ENCODE results near the gene TRIP4. TPM values are rescaled to one million over a fixed set of nuclear protein-coding genes. Genes with fewer than 3 reads are reported as not detected.

Gene TRIP4
- total and polyA plus RNA-seq, 9 of the 15 experiments (the other 6 are each of a cell fraction or from before 2014, with no cell fraction given): 7.6 to 23.3 (median 16.7) TPM

GRCh38 chr15:64460206-64460723, 72.6 kb downstream of the TRIP4 start, which contains the start of gene ZNF609 (continued):
- no peak for TF ChIP-seq ZBTB43 (CRISPR knock-in tag; IDR thresholded peaks at IDR 0.05)
- TF ChIP-seq CHAMP1 (IDR thresholded peaks at IDR 0.05): peak; percentile 74; the same call in 1 of the 2 replicates
- no peak for TF ChIP-seq CEBPZ (IDR thresholded peaks at IDR 0.05; ENCODE audit: borderline replicate concordance, low read depth, low read length)
- TF ChIP-seq ZNF133 (CRISPR knock-in tag; IDR thresholded peaks at IDR 0.05): no peak
- TF ChIP-seq HMG20A (CRISPR knock-in tag; conservative IDR thresholded peaks at IDR 0.05): no peak
- no peak for TF ChIP-seq JUNB (CRISPR knock-in tag; conservative IDR thresholded peaks at IDR 0.05)
- TF ChIP-seq TFE3 (CRISPR knock-in tag; IDR thresholded peaks at IDR 0.05): 0 out of 2 replicates have a peak, but pooled peaks have one; percentile 4
- TF ChIP-seq NR2F6 (CRISPR knock-in tag; IDR thresholded peaks at IDR 0.05): no peak
- TF ChIP-seq KAT7 (CRISPR knock-in tag; IDR thresholded peaks at IDR 0.05; ENCODE audit: borderline replicate concordance): no peak
- TF ChIP-seq CHD2 (IDR thresholded peaks at IDR 0.05; ENCODE audit: low read depth, low read length): no peak
- TF ChIP-seq HINFP (tag; conservative IDR thresholded peaks at IDR 0.05; ENCODE audit: low read depth): no peak
- no peak for TF ChIP-seq ZNF121 (CRISPR knock-in tag; conservative IDR thresholded peaks at IDR 0.05)
- no peak for TF ChIP-seq ZNF140 (CRISPR knock-in tag; IDR thresholded peaks at IDR 0.05)
- no peak for TF ChIP-seq CREBBP (IDR thresholded peaks at IDR 0.05; ENCODE audit: low read depth, low read length)
- no peak for TF ChIP-seq ZNF3 (CRISPR knock-in tag; IDR thresholded peaks at IDR 0.05)
- no peak for TF ChIP-seq ZFP30 (CRISPR knock-in tag; IDR thresholded peaks at IDR 0.05; ENCODE audit: borderline replicate concordance)
- peak; percentile 43; the same call in 1 of the 2 replicates for TF ChIP-seq NFATC3 (IDR thresholded peaks at IDR 0.05)
- peak; percentile 86 for TF ChIP-seq GATAD2A (IDR thresholded peaks at IDR 0.05)

All from K562 (cell line).